Measurements from ENCODE around the gene TBC1D5.

DNA sequence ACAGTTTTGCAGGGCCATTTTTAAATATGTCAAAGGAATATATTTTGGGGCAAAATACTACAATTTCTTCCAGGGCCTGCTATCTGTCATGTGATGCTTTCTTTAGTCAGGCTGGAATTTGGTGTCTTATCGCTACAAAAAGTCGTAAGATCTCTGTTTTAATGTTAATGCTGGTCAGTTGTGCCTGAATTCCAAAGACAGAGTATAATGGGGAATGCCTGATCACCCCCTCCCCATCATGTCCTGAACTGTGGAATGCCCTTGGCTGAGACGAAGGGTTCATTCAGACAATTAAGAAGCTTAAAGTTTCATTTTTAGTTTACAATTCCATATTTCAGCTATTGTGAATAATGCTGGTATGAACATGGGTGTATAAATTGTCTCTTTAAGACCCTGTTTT lies 203.0 kb downstream of the TBC1D5 start:
- no peak for TF ChIP-seq CTCF (IDR thresholded peaks at IDR 0.05)
- no peak for TF ChIP-seq POLR2A (IDR thresholded peaks at IDR 0.05)

Measured in sigmoid colon (tissue), 3 donors.